PC-9 (cell line): ENCODE results near the gene BBS9.
"Not testable (repeated sequence)": the region's sequence is repeated elsewhere in the genome, so short reads cannot be mapped to it uniquely, and the experiment has no call there.

ENCODE experiments used
- EZH2 ChIP-seq: fragments of 200-600 bp; sonication (generic); IDR thresholded peaks from 2 replicates; pipeline ENCODE4 v1.8.0; 2017; ENCODE audit warnings: antibody characterized with exemption, low read depth
- TF ChIP-seq, protein P1 (sequence below): fragments of 200-600 bp; sonication (generic); conservative IDR thresholded peaks from 2 replicates; pipeline ENCODE4 v1.6.1; 2017; ENCODE audit warnings: mixed run types, antibody characterized with exemption, mild to moderate bottlenecking, moderate library complexity

DNA sequence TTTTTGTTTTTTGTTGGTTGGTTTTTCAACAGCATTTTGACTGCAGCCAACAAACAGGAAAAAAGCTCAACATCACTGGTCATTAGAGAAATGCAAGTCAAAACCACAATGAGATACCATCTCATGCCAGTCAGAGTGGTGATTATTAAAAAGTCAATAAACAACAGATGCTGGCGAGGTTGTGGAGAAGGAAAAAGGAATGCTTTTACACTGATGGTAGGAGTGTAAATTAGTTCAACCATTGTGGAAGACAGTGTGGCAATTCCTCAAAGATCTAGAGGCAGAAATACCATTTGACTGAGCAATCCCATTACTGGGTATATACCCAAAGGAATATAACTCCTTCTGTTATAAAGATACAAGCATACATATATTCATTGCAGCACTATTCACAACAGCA, 355.1 kb downstream of the BBS9 start:
- TF ChIP-seq, protein P1, sequence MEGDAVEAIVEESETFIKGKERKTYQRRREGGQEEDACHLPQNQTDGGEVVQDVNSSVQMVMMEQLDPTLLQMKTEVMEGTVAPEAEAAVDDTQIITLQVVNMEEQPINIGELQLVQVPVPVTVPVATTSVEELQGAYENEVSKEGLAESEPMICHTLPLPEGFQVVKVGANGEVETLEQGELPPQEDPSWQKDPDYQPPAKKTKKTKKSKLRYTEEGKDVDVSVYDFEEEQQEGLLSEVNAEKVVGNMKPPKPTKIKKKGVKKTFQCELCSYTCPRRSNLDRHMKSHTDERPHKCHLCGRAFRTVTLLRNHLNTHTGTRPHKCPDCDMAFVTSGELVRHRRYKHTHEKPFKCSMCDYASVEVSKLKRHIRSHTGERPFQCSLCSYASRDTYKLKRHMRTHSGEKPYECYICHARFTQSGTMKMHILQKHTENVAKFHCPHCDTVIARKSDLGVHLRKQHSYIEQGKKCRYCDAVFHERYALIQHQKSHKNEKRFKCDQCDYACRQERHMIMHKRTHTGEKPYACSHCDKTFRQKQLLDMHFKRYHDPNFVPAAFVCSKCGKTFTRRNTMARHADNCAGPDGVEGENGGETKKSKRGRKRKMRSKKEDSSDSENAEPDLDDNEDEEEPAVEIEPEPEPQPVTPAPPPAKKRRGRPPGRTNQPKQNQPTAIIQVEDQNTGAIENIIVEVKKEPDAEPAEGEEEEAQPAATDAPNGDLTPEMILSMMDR: not testable (repeated sequence)
- not testable (repeated sequence) for TF ChIP-seq EZH2
